GM18517 (cell line): ENCODE data around the gene PADI3.

ENCODE experiments used
- ATAC-seq: cut with Tn5 transposase; IDR thresholded peaks from one replicate; pipeline ENCODE4 v1.9.1; 2021; ENCODE audit warnings: mild to moderate bottlenecking, moderate library complexity; ENCODE audit not compliant: unreplicated experiment

Gene PADI3

DNA sequence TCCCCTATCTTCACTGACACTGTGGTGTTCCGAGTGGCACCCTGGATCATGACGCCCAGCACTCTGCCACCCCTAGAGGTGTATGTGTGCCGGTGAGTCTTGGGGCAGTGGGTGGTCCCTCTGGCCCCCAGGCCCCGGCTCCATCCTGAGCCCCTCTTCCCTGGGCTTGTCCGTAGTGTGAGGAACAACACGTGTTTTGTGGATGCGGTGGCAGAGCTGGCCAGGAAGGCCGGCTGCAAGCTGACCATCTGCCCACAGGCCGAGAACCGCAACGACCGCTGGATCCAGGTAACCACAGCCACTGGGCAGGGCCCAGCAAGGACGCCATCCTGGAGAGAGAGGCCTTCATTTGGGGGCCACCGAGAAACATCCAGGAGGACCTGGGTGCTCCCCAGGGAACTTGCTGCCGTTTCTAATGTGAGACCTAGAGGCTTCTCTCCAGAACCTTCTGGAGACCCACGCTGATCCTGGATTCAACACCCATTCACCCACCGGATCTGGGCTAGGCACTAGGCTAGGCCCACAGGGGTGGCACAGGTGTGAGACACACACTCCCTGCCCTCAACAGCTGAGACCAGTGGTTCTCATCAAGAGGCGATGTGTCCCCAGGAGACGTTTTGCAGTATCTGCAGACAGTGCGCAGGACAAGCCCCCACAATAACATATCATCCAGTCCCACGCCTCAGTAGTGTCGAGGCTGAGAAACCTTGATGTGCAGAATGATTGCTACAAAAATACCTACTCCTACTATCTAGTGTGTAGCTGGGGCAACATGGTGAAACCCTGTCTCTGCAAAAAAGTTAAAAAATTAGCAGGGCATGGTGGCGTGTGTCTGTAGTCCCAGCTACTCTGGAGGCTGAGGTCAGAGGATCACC is 22.2 kb downstream of the PADI3 start:
- no peak for ATAC-seq

DNA sequence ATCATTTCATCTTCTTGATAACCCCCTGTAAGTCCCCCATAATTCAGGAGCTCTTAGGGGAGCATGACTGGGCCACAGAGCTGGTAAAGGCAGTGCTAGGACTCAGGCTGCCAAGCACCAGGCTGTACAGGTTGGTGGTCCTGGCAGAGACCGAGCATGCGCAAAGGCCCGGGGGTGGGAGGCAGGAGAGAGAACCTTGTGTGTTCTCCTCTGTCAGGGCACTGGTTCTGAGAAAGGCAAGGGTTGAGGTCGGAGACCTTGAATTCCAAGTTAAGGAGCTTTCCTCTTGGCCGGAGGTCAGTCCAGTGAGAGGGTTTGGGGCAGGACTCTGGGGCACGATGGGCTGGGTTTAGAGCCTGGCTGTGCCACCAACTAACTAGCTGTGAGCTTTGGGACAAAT is 23.2 kb downstream of the PADI3 start:
- no peak for ATAC-seq

DNA sequence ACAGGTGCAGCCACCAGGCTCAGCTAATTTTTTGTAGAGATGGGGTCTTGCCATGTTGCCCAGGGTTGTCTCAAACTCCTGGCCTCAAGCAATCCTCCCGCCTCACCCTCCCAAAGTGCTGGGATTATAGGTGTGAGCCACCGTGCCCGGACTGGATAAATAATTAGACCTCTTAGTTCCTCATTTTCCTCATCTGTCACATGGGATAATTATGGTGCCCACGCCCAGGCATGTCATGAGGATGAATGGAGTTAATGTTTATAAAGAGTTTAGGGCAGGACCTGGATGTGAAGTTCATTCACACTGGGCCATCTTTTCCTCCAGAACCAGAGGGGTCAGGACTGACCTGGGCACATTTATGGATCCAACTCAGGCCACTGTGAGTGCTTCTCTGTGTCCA is 23.7 kb downstream of the PADI3 start:
- no peak for ATAC-seq

DNA sequence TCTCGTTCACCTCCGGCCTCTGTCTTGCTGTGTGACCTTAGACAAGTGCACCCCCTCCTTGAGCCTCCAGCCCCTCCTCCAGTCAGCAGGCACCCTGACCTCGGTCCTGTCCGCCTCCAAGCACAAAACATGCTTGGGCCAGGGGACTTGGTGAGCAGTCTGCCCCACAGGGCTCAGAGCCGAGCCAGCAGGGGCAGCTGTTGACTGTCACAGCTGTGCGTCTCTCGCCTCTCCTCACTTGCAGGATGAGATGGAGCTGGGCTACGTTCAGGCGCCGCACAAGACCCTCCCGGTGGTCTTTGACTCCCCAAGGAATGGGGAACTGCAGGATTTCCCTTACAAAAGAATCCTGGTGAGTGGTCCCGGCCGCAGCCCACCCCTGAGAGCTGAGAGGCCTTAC is 24.2 kb downstream of the PADI3 start:
- no peak for ATAC-seq

DNA sequence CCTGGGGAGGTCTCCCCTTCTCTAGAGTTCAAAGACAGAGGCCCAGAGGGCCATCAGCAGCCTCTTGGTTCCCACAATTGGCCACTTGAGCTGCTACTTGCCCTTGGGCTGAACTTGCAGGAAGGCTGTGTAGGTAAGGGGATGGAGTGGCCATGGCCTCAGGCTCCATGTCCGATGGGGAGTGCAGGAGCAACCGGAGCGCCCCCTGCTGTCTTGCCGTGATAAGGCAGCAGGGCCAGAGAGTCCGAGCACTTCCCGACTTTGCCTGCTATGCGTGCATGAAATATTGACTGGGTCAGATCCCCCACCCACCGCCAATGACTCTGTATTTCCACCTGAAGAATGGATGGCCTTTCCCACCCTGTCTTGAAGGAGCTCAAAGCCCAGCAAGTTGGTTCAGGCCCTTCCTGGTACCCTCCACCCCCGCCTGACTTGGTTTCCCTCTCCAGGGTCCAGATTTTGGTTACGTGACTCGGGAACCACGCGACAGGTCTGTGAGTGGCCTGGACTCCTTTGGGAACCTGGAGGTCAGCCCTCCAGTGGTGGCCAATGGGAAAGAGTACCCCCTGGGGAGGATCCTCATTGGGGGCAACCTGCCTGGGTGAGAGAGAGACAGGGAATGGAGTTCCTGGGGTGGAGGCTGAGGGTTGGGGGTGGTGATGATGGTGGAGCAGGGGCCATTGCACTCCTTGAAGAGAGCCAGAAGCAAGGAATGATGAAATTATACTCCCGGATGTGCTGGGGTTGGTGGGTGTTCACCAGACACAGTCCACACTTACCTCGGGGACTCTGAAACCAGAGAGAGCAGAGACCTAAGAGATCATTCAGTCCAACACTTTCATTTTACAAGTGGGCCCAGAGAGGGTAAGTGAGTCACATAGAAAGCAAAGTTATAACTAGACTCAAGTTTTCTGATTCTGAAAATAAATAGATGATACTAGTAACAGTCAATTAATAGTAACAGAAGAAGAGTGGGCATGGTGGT is 25.6 kb downstream of the PADI3 start:
- no peak for ATAC-seq

DNA sequence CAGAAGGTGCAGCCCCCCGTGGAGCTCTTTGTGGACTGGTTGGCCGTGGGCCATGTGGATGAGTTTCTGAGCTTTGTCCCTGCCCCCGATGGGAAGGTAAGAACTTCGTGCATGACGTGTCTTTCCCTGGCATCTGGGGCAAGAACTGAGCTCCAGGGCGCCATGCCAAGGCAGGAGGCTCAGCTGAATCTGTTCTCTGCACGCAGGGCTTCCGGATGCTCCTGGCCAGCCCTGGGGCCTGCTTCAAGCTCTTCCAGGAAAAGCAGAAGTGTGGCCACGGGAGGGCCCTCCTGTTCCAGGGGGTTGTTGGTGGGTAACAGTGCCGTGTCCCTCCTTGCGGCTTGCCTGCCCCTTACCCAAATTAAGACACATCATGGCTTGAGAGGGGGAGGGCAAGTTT is 27.7 kb downstream of the PADI3 start:
- ATAC-seq = no peak

DNA sequence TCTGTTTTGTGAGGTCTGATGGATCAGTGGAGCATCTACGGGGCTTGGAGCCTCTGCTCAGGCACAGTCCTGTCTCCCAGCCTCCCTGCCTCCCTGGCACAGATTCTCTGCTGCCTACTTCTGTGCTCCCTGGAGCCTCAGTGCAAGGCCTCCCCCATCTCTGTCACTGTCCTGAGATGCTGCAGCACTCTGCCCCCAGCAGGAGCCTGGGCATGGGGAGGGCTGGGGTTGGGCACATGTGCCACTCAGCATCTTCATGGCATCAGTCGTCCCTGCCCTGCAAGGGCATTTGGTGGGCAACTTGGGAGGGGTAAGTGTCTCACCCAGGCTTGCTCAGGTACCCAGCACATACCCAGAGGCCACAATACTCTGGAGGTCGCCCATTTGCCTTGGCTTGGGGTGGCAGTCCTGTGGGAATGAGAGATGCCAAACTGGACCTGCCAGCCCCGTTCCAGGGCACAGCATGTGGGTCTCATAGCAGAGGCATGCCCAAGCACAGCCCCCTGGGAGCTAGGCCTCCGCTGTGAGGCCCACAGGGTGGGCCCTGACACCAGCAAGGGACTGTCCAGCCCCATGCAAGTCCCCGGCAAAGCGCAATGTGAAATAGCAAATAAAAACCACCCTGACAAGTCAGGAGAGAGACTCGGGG is 28.7 kb downstream of the PADI3 start:
- no peak for ATAC-seq

DNA sequence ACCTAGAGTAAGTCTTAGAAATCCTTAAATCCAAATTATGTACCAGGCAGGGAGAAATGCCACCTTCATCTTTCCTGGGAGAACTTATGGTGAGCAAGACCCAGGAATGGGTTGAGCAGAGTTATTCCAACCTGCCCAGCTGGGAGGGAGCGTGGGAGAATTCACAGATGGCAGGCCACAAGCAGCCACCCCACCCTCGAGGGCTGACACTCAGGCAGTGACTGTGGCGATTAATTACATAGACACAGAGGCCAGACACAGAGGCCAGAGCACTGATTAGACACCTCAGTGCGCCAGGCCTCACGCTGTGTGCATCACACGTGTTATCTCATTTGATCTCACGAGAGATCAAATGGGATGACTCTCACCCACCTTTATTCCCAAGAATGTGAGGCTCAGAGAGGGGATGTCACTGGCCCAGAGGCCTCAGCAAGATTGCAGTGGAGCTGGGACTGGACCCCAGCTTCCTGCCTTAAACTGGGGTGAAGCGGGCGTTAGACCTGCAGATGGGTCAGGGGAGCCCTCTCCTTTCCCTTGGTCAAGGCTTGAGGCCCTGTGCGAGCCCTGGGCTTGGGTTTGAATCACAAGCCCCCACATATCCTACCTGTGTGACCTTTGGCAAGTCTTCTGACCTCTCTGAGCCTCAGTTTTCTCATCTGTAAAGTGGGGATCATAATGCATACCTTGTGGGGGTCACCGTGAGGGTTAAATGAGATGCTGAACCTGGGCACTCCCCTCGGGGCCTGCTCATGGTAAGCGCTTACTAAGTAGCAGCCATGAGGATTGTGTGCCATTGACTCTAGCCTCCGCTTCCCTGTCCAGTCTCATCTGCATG is 30.3 kb downstream of the PADI3 start:
- ATAC-seq = no peak

DNA sequence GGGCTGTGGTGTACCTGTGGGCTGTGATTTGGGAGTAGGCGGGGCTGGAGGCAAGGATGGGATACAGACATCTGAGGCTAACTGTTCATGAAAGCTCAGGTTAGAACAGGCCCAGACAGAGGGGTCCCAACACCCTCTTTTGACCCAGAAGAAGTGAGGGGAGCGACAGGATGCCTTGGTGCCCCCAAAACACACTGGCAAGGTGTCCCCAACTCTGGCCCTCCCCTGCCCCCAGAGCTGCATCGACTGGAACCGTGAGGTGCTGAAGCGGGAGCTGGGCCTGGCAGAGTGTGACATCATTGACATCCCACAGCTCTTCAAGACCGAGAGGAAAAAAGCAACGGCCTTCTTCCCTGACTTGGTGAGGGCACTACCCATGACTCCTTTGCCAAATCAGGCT is 31.5 kb downstream of the PADI3 start:
- ATAC-seq = no peak

DNA sequence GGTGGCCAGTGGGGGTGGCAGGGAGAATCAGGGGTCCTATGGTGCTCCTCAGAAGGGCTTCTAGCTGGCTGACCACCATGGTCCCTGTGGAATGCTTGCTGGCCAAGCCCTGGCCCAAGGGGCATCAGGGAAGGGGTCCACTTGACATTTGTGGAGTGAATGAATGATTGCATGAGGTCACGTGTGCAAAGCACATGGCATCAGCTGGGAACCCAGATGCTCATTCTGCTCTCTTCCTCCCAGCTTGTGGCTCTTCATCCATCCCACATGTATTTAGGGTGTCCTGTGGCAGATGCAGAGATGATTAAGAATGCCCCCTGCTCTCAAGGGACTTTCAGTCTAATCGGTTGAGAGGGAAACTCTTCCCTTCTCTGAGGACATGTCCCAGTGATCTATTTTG is 32.0 kb downstream of the PADI3 start:
- no peak for ATAC-seq

DNA sequence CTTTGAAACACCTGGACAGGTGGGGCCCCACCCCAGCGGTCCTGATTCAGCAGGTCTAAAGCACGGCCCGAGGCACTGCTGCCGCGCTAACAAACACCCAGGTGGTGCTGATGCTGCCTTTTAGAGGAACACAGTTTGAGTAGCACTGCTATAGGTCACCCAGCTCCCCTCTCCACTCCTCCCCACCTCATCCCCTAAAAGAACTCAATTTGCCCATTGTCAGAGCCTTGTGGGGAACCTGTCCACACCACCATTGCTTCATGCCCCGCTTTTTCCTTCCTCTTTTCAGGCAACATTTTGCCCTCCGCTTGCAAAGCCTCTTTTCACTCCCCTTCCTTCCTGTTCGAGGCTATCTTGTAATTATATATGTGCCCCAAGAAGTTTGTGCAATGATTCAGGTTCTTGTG is 32.9 kb downstream of the PADI3 start:
- no peak for ATAC-seq

DNA sequence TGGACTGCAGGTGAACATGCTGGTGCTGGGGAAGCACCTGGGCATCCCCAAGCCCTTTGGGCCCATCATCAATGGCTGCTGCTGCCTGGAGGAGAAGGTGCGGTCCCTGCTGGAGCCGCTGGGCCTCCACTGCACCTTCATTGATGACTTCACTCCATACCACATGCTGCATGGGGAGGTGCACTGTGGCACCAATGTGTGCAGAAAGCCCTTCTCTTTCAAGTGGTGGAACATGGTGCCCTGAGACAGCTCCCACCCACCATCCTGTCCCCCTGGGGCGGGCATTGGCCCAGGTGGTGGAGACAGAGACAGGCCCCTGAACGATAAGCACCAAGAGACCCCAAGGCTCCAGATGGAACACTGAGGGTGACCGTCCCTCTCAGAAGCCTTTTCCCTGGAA is 33.9 kb downstream of the PADI3 start:
- ATAC-seq = no peak

DNA sequence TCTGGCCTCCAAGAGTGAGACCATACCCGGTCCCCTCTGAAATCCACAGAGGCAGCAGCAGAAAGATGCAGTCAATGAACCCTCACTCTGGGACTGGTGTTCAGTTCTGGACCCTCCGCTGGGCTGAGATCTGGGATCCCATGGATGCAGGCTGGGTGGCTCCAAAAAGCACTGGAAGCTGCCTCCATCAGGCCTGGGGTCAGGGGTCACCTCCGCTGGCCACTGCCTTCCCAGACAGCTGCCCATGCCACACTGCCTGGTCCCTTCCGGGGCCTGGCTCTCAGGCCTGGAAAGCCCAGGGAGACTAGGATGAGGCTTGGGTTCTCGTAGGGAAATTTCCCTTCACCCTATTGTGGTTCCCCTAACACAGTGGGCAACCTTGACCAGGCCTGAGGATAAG is 37.7 kb downstream of the PADI3 start:
- ATAC-seq = no peak

DNA sequence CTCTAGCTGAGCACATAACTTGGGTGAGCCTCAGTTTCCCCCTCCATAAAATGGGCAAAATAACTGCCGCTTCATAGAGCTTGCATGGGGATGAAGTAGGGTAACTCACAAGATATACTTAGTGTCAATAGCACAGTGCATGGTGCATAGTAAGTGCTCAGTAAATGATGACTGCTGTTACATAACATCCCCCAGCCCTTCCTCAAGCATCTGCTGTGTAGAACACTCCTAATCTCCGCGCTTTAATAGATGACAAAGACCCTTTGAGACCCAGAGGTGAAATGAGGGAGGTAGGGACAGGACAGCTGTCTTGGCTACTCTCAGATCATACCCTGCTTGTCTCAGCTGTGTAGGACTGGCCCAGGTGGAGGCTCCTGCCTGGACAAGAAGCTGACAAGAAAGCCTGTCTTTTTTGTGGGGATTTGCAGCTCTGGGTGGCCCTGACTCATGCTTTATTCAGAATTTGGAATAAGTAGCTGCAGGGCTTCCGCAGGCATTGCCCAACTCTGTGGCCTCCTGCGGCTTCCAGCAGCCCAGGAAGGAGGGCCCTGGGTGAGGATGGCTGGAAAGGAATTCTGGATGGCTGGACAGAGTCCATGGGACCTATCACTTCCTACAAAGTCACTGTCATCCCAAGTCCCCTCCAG is 38.4 kb downstream of the PADI3 start:
- ATAC-seq = no peak

DNA sequence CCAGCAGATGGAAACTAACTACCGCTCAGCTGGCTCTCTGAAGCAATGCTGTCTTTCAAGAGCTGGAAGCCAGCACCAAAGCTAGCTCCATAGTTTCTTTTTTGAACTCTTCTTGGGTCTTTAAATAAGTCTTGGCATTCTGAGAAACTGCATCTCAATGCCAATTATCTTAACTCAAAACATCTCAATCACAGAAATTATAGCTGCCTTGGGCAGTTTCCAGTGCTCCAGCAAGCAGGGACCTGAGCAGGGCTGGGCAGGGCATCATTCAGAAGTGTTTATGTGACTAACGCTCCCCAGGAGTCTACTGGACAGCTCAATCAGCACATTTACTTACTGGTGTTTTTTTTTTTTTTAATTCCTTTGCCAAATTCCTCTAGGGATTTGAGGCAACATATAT is 40.8 kb downstream of the PADI3 start:
- ATAC-seq = no peak

DNA sequence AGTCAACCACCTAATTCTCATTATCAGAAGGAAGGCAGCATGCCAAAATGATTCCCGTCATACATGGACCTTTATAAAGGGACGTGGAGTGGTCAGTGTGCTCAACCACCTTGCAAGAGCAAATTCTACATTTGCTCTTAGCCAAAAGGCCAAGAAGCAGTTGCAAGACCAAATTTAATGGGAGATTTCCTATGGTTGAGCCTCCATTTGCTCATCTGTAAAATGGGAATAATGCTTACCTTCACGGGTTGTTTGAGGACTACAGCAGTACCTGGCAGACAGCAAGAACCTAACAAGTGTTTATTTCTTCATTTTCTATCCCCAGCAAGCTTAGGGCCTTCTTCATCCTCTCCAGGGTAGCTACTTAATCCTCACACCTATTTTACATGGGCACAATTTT is 41.7 kb downstream of the PADI3 start:
- no peak for ATAC-seq

DNA sequence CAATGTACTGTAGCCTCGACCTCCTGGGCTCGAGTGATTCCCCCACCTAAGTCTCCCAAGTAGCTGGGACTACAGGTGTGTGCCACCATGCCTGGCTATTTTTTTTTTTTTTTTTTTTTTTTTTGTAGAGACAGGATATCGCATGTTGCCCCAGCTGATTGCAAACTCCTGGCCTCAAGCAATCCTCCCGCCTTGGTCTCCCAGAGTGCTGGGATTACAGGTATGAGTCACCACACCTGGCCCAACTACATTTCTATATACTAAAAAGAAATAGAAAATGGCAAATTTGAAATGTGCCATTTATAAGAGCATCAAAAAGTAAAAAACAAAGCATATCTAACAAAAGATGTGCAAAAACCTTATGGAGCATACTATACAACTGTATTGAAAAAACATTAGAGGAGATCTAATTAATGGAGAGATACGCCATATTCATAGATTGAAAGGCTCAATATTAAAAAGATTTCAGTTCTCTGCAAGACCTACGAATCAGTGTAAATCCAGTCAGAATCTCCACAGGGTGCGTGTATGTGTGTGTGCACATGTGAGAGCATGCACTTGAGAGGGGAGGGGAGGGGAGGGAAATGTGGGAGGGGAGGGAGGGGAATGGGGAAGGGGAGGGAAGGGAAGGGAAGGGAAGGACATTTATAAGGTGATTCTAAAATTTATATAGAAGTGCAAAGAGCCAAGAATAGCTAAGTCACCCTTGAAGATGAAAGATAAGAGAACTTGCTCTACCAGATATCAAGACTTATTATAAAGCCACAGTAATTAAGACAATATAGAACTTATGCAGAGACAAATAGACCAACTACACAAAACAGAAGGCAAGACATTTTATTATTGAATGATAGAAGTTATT is 43.6 kb downstream of the PADI3 start:
- no peak for ATAC-seq

DNA sequence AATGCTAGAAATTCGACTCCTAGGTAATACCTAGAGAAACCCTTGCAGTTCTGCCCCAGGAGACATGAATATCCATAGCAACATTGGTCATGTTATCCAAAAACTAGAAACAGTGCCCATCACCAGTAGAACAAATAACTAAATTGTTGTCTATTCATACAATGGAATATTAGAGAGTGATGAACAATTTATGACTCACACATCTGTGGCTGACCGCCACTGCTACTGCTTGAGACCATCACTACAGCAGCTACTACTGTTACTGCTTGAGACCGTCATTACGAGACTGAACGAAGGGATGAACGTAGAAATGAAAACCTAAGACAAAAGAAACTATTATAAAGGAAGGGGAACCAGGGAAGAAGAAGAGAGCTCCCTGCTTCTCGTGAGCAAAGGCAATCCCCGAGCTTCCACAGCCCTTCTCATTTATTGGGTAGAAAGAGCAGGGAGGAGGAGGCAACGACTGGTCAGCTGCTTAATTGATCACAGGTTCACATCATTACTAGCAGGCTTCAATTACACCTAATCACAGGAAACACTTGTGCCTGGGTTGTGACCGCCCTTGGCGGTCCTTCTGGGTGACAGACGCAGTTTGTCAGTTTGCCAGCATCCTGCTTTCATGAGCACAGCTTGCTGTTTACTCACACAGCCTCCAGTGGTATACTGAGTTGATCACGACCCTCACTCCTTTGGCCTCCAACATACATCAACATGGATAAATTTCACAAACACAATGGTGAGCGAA is 45.0 kb downstream of the PADI3 start:
- ATAC-seq = no peak
